K562 (cell line): ENCODE results near the gene DOCK7. TPM values are rescaled to one million over a fixed set of nuclear protein-coding genes. Genes with fewer than 3 reads are reported as not detected.

Experiments used
- BRD9 ChIP-seq: fragments of 450-650 bp; IDR thresholded peaks from 2 replicates; pipeline ENCODE4 v1.6.1; 2018; ENCODE audit warnings: low read depth; ENCODE audit not compliant: partially characterized antibody
- FOXM1 ChIP-seq, 2 experiments: fragments of 450-650 bp in 1 of 2; sonication (generic) in 1 of 2; formaldehyde crosslinking in 1 of 2; IDR thresholded peaks; 2 replicates each; pipeline versions ENCODE4 v1.6.1 to v1.9.0; 2017 to 2022; ENCODE audit warnings: low read depth in 2 of 2, mild to moderate bottlenecking in 2 of 2, missing genetic modification reagents in 1 of 2, moderate library complexity in 1 of 2
- GABPB1 ChIP-seq: sonication (generic); formaldehyde crosslinking; IDR thresholded peaks from 2 replicates; pipeline ENCODE4 v1.8.0; 2022; ENCODE audit warnings: mild to moderate bottlenecking, missing genetic modification reagents
- HLTF ChIP-seq: fragments of 450-650 bp; IDR thresholded peaks from 2 replicates; pipeline ENCODE4 v1.6.1; 2016
- KLF16 ChIP-seq: IDR thresholded peaks from 2 replicates; pipeline ENCODE4 v1.6.1; 2016; ENCODE audit warnings: antibody characterized with exemption
- MBD2 ChIP-seq: sonication (generic); IDR thresholded peaks from 2 replicates; pipeline ENCODE4 v1.6.1; 2016; ENCODE audit warnings: low read depth, borderline replicate concordance
- MCM5 ChIP-seq: fragments of 450-650 bp; IDR thresholded peaks from 2 replicates; pipeline ENCODE4 v1.6.1; 2016; ENCODE audit warnings: low read depth
- MED1 ChIP-seq: sonication (generic); formaldehyde crosslinking; IDR thresholded peaks from 2 replicates; pipeline ENCODE4 v1.8.1; 2023; ENCODE audit warnings: missing genetic modification reagents, borderline replicate concordance
- MEIS2 ChIP-seq: fragments of 450-650 bp; IDR thresholded peaks from 2 replicates; pipeline ENCODE4 v1.6.1; 2014; ENCODE audit warnings: mild to moderate bottlenecking; ENCODE audit not compliant: partially characterized antibody
- MTA3 ChIP-seq: fragments of 450-650 bp; formaldehyde crosslinking; IDR thresholded peaks from 2 replicates; pipeline ENCODE4 v1.6.1; 2017; ENCODE audit warnings: mild to moderate bottlenecking, borderline replicate concordance
- SAP30 ChIP-seq: fragments of 200-600 bp; sonication (generic); IDR thresholded peaks from 2 replicates; pipeline ENCODE4 v1.6.1; 2012; ENCODE audit warnings: borderline replicate concordance, low read depth, mild to moderate bottlenecking, moderate library complexity, low read length, control low read depth, inconsistent platforms; ENCODE audit not compliant: insufficient read depth, poor library complexity, severe bottlenecking
- SMAD1 ChIP-seq: fragments of 150-350 bp; IDR thresholded peaks from 2 replicates; pipeline ENCODE4 v1.6.1; 2014; ENCODE audit warnings: low read length, low read depth; ENCODE audit not compliant: partially characterized antibody
- TEAD1 ChIP-seq, 2 experiments: fragments of 450-650 bp in 1 of 2; sonication (generic) in 1 of 2; formaldehyde crosslinking; IDR thresholded peaks; 2 replicates each; pipeline versions ENCODE4 v1.4.0 to v1.8.0; 2020 to 2022; ENCODE audit warnings: mild to moderate bottlenecking in 2 of 2, missing genetic modification reagents in 1 of 2
- ZNF232 ChIP-seq: sonication (generic); formaldehyde crosslinking; IDR thresholded peaks from 2 replicates; pipeline ENCODE4 v1.8.0; 2022; ENCODE audit warnings: mild to moderate bottlenecking, missing genetic modification reagents
- ZNF699 ChIP-seq: fragments of 250-450 bp; sonication (Bioruptor Pico); IDR thresholded peaks from 2 replicates; pipeline ENCODE4 v1.8.0; 2021; ENCODE audit warnings: mild to moderate bottlenecking, moderate library complexity; ENCODE audit not compliant: insufficient replicate concordance
- ZSCAN29 ChIP-seq: fragments of 450-650 bp; IDR thresholded peaks from 2 replicates; pipeline ENCODE4 v1.6.1; 2017
- polyA plus RNA-seq, 8 experiments: library from polyadenylated mRNA; depleted of rRNA in 4 of 8; stranded (reverse) in 5 of 8; unstranded in 3 of 8; fragments of >200 nt; fragmentation: Nextera tagmentation in 2 of 8; fragmentation: Illumina TruSeq in 1 of 8; extraction: Ambion mirVana in 2 of 8; extraction: Trizol in 1 of 8; gene quantifications; 2 replicates each; pipeline versions ENCODE4 v1.2.1 to v1.2.3, GENCODE V29; 2011 to 2014; ENCODE audit warnings: inconsistent platforms in 1 of 8, missing spikeins in 1 of 8
- total RNA-seq, 7 experiments: library from RNA; depleted of rRNA in 6 of 7; stranded (reverse); fragments of >200 nt in 6 of 7; fragmentation: Illumina TruSeq in 2 of 7; extraction: Trizol in 2 of 7; gene quantifications; 2 replicates each; pipeline versions ENCODE4 v1.2.1 to v1.2.3, GENCODE V29; 2011 to 2021; ENCODE audit warnings: low replicate concordance in 1 of 7
- TF ChIP-seq, protein P1 (sequence below), 2 experiments: fragments of 450-650 bp in 1 of 2; sonication (generic) in 1 of 2; formaldehyde crosslinking in 1 of 2; IDR thresholded peaks in 1 of 2; conservative IDR thresholded peaks in 1 of 2; 2 replicates each; pipeline versions ENCODE4 v1.6.1 to v1.8.1; 2016 to 2023; ENCODE audit warnings: mild to moderate bottlenecking in 2 of 2, moderate library complexity in 2 of 2, inconsistent platforms in 1 of 2, missing genetic modification reagents in 1 of 2
- TF ChIP-seq, protein P2 (sequence below): sonication (generic); formaldehyde crosslinking; IDR thresholded peaks from 2 replicates; pipeline ENCODE4 v1.8.0; 2022; ENCODE audit warnings: mild to moderate bottlenecking, missing genetic modification reagents
- TF ChIP-seq, protein P3 (sequence below): sonication (generic); formaldehyde crosslinking; IDR thresholded peaks from 2 replicates; pipeline ENCODE4 v1.8.0; 2023; ENCODE audit warnings: mild to moderate bottlenecking, missing genetic modification reagents

The DOCK7 gene
- total and polyA plus RNA-seq, 9 of the 15 experiments (the other 6 are each of a cell fraction or from before 2014, with no cell fraction given): 4.9 to 35.1 (median 12.6) TPM

DNA sequence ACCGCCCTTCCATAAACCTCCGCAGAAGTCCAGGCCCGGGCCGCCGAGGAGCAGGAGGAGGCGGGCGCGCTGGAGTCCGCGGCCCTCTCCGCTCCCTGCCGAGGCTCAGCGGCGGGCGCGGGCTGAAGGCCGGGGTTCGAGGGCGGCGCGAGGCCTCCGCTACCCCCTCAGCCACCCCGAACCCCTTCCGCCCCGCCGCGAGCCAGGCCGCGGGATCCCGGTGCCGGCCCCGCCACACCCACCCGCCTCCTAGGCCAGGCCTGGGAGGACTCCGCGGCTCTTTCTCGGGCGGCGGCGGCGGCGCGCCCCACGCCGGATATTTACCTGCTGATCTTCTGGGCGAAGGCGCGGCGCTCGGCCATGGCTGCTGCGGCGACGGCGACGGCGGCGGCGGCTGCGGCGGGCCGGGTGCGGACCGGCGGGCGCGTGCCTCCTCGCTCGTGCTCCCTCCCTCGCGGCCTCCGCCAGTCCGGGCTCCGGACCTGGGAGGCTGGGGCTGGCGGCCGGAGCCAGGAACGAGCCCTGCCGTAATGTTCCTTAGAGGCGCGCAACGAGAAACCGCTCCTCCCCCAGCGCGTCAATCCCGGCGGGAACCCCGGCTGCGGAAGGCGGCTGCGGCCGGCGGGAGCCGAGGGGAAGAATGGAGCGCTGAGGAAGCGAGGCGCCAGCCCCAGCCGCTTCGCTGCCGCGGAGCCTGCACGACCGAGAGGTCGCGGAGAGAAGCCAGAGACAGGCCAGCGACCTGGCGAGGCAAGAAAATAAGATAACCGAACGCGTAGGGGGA, at the start of gene DOCK7 (continued):
- TF ChIP-seq HLTF (no peak), BRD9 (no peak), SAP30 (no peak), MED1 (CRISPR knock-in tag) (no peak), MCM5 (no peak), FOXM1 (IDR thresholded peaks at IDR 0.05; ENCODE audit: low read depth) (no peak), FOXM1 (CRISPR knock-in tag; IDR thresholded peaks at IDR 0.05; ENCODE audit: low read depth) (no peak; the same call in 1 of the 2 replicates), MBD2 (no peak), TEAD1 (CRISPR knock-in tag; IDR thresholded peaks at IDR 0.05) (peak in 1 of 2 experiments; percentile 49; a peak in 2 of 4 replicates), ZSCAN29 (no peak; the same call in 1 of the 2 replicates), ZNF699 (CRISPR knock-in tag) (no peak), ZNF232 (CRISPR knock-in tag) (no peak), GABPB1 (CRISPR knock-in tag) (peak; percentile 26; the same call in 1 of the 2 replicates), KLF16 (no peak), SMAD1 (no peak), MEIS2 (no peak), MTA3 (0 out of 2 replicates have a peak, but pooled peaks have one; percentile 75)
- TF ChIP-seq, protein P1, sequence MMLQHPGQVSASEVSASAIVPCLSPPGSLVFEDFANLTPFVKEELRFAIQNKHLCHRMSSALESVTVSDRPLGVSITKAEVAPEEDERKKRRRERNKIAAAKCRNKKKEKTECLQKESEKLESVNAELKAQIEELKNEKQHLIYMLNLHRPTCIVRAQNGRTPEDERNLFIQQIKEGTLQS (IDR thresholded peaks at IDR 0.05): no peak
- TF ChIP-seq, protein P1 (CRISPR knock-in tag; conservative IDR thresholded peaks at IDR 0.05): no peak
- TF ChIP-seq, protein P2, sequence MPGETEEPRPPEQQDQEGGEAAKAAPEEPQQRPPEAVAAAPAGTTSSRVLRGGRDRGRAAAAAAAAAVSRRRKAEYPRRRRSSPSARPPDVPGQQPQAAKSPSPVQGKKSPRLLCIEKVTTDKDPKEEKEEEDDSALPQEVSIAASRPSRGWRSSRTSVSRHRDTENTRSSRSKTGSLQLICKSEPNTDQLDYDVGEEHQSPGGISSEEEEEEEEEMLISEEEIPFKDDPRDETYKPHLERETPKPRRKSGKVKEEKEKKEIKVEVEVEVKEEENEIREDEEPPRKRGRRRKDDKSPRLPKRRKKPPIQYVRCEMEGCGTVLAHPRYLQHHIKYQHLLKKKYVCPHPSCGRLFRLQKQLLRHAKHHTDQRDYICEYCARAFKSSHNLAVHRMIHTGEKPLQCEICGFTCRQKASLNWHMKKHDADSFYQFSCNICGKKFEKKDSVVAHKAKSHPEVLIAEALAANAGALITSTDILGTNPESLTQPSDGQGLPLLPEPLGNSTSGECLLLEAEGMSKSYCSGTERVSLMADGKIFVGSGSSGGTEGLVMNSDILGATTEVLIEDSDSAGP (CRISPR knock-in tag): no peak
- TF ChIP-seq, protein P3, sequence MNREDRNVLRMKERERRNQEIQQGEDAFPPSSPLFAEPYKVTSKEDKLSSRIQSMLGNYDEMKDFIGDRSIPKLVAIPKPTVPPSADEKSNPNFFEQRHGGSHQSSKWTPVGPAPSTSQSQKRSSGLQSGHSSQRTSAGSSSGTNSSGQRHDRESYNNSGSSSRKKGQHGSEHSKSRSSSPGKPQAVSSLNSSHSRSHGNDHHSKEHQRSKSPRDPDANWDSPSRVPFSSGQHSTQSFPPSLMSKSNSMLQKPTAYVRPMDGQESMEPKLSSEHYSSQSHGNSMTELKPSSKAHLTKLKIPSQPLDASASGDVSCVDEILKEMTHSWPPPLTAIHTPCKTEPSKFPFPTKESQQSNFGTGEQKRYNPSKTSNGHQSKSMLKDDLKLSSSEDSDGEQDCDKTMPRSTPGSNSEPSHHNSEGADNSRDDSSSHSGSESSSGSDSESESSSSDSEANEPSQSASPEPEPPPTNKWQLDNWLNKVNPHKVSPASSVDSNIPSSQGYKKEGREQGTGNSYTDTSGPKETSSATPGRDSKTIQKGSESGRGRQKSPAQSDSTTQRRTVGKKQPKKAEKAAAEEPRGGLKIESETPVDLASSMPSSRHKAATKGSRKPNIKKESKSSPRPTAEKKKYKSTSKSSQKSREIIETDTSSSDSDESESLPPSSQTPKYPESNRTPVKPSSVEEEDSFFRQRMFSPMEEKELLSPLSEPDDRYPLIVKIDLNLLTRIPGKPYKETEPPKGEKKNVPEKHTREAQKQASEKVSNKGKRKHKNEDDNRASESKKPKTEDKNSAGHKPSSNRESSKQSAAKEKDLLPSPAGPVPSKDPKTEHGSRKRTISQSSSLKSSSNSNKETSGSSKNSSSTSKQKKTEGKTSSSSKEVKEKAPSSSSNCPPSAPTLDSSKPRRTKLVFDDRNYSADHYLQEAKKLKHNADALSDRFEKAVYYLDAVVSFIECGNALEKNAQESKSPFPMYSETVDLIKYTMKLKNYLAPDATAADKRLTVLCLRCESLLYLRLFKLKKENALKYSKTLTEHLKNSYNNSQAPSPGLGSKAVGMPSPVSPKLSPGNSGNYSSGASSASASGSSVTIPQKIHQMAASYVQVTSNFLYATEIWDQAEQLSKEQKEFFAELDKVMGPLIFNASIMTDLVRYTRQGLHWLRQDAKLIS (CRISPR knock-in tag): 0 out of 2 replicates have a peak, but pooled peaks have one; percentile 9
